Embryonic facial prominence (tissue), 1 donor: Measurements from ENCODE around the gene DPY19L3.
"Not testable (repeated sequence)": the region's sequence is repeated elsewhere in the genome, so short reads cannot be mapped to it uniquely, and the experiment has no call there.

ENCODE experiments used
- DNase-seq: peaks from one replicate; pipeline ENCODE4 v3.0.0-alpha.2; 2016; ENCODE audit errors: extremely low spot score

Gene DPY19L3

GRCh38 chr19:32396046-32396652 lies 9.4 kb upstream of the DPY19L3 start:
- no peak for DNase-seq

GRCh38 chr19:32397671-32398101 lies 7.9 kb upstream of the DPY19L3 start:
- no peak for DNase-seq

GRCh38 chr19:32401992-32402391 lies 3.6 kb upstream of the DPY19L3 start:
- no peak for DNase-seq

- no peak for DNase-seq
Observed at GRCh38 chr19:32403291-32403995, 2.1 kb upstream of the DPY19L3 start.

- no peak for DNase-seq
Observed at GRCh38 chr19:32404213-32404932, 1.2 kb upstream of the DPY19L3 start.

- DNase-seq = peak; percentile 10
Observed at GRCh38 chr19:32404933-32405430, 588 bp upstream of the DPY19L3 start.

- DNase-seq = no peak
Observed at GRCh38 chr19:32406161-32407003, 812 bp downstream of the DPY19L3 start.

GRCh38 chr19:32407004-32407992 lies 1.7 kb downstream of the DPY19L3 start:
- DNase-seq = no peak

GRCh38 chr19:32415246-32415645 lies 9.7 kb downstream of the DPY19L3 start:
- DNase-seq = no peak

GRCh38 chr19:32415669-32416068 lies 10.1 kb downstream of the DPY19L3 start:
- no peak for DNase-seq

GRCh38 chr19:32416749-32417456 lies 11.3 kb downstream of the DPY19L3 start:
- DNase-seq = no peak

- DNase-seq = no peak
Observed at GRCh38 chr19:32418155-32418554, 12.6 kb downstream of the DPY19L3 start.

- no peak for DNase-seq
Observed at GRCh38 chr19:32421589-32422361, 16.2 kb downstream of the DPY19L3 start.

- DNase-seq = no peak
Observed at GRCh38 chr19:32422435-32422834, 16.9 kb downstream of the DPY19L3 start.

GRCh38 chr19:32423944-32424343 lies 18.4 kb downstream of the DPY19L3 start:
- DNase-seq = not testable (repeated sequence)

GRCh38 chr19:32427536-32427935 lies 22.0 kb downstream of the DPY19L3 start:
- no peak for DNase-seq

GRCh38 chr19:32436692-32437091 lies 31.1 kb downstream of the DPY19L3 start:
- no peak for DNase-seq

GRCh38 chr19:32437096-32437495 lies 31.5 kb downstream of the DPY19L3 start:
- DNase-seq = no peak

GRCh38 chr19:32438751-32439150 lies 33.2 kb downstream of the DPY19L3 start:
- no peak for DNase-seq
